ENCODE measurements around the gene PNPLA6.
A peak's percentile ranks its signal among the peaks of the same experiment; 100 is the strongest.

Gene PNPLA6

DNA sequence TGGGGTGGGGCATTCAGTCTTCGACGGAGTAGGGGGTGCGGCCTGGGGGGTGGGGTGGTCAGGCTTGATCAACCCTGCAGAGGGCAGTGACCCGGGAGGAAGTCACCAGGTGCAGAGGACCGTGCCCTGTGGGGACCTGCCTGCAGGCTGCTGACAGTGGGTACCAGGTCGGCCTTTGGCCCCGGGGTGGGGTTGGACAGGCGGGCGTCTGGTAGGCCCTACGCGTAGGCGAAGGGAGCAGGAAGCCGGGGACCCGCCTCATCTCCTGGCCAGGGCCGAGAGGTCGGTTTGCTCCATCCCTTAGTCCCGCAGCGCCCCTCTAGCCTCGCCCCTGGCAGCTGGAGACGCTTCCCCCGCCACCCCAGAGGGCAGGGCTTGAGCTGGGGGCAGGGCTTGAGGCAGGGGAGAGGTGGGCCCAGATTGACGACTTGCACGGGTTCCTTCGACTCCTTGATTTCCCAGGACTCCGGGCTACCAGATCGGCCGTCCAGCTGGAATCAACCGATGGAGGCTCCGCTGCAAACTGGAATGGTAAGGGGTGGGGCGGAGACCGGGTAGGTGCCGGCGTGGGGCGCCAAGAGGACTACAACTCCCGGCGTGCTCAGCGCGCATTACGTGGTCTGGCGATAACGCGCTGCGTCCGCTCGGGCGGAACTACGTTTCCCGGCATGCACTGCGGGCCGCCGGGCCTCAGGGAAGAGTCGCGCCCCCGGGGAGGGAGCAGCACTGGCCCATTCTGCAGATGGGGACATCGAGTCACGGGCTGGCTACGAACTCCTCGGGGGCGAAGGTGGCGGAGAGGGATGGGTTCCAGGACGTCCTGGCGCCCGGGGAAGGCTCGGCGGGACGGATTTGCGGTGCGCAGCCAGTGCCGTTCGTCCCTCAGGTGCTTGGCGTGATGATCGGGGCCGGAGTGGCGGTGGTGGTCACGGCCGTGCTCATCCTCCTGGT is at the start of gene PNPLA6:
Gene PNPLA6, plus strand, starts transcription at position 671 of the 951 bp plus-strand sequence. Its CDS starts 72 bp downstream, at position 743.
- peak; percentile 84 for DNase-seq (ENCODE audit: low read depth)

DNA sequence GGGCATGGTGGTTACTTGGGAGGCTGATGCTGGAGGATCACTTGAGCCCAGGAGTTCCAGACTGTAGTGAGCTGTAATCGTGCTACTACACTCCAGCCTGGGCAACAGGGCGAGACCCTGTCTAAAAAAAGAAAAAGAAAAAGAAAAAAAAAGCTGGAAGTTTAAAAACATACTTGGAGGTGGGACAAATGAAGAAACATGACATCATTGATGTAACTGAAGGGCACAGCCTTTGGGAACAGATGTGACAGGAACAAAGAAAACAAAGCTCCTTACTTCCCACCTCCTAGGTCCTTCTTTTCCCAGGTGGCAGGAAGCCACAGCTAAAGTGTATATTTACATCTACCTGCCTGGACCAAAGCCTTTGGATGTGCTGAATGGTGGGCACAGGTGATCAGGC is 48.6 kb upstream of the PNPLA6 start:
- no peak for DNase-seq (ENCODE audit: low read depth)

DNA sequence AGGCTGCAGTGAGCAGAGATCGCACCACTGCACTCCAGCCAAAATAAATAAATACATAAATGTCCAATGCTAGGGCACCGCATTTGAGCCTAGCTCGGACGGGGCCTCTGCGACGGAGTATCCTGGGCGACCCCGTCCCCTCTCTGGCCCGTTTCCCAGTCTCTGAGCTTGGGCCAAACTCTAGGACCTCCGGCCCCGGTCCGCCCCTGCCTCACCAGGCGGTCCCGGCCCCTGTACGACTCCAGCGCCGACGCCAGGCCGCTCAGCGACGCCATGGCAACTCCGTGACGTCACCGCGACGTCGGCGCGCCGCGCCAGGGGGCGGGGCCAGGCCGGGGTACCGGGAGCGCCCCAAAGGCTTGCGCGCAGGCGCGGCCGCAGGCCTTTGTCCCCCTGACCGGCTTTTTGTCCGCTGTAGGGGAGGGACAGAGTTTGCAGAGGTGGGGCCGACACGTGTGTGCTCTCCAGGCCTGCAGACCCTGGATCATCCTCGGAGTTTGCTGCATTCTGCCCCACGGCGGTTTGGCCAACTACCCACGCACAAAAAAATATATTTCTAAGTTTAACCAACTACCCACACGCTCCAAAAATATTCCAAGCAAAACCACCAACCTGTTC is 46.7 kb upstream of the PNPLA6 start, which contains the start of gene PEX11G:
Gene PEX11G, minus strand, starts transcription at position 300 of the 618 bp plus-strand sequence. Its CDS starts 25 bp downstream, at position 275.
- peak; percentile 69 for DNase-seq (ENCODE audit: low read depth)

DNA sequence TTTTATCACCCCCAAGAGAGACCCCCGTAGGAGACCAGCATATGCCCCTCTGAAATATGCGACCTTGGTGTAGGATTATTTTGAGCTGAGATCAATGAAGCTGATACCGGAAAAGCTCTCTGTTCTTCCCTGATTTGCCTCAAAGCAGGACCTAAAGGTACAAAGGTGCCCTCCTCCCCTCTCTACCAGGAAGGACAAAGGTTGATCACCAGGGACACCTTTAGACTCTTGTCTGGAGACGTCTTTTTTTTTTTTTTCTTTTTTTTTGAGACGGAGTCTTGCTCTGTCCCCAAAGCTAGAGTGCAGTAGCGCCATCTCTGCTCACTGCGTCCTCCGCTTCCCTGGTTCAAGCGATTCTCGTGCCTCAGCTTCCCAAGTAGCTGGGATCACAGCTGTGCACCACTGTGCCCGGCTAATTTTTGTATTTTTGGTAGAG is 45.9 kb upstream of the PNPLA6 start:
- DNase-seq (ENCODE audit: low read depth), result no peak

DNA sequence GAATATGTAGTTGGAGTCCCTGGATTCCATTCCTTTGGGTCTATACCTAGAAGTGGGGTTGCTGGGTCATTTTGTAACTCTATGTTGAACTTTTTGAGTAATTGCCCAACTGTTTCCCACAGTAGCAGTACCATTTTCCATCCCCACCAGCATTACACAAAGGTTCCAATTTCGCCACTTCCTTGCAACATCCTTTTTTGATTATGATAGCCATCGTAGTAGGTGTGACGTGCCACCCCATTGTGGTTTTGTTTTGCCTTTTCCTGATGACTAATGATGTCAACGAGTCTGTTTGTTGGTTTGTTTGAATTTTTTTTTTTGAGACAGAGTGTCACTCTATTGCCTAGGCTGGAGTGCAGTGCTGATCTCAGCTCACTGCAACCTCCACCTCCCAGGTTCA is 43.4 kb upstream of the PNPLA6 start:
- DNase-seq (ENCODE audit: low read depth), result no peak

DNA sequence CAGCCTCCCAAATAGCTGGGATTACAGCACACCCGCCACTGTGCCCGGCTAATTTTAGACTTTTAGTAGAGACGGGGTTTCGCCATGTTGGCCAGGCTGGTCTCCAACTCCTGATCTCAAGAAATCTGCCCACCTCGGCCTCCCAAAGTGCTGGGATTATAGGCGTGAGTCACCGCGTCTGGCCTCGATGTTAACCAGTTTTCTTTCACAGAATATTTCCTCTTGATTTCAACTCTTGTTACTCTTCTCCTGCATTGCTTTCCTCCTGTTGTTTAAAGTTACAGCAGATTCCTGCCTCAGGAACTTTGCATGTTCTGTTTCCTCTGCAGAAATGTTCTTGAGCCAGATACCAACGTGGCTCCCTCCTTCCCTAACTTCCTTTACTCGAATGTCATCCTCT is 43.0 kb upstream of the PNPLA6 start:
- DNase-seq (ENCODE audit: low read depth), result no peak

DNA sequence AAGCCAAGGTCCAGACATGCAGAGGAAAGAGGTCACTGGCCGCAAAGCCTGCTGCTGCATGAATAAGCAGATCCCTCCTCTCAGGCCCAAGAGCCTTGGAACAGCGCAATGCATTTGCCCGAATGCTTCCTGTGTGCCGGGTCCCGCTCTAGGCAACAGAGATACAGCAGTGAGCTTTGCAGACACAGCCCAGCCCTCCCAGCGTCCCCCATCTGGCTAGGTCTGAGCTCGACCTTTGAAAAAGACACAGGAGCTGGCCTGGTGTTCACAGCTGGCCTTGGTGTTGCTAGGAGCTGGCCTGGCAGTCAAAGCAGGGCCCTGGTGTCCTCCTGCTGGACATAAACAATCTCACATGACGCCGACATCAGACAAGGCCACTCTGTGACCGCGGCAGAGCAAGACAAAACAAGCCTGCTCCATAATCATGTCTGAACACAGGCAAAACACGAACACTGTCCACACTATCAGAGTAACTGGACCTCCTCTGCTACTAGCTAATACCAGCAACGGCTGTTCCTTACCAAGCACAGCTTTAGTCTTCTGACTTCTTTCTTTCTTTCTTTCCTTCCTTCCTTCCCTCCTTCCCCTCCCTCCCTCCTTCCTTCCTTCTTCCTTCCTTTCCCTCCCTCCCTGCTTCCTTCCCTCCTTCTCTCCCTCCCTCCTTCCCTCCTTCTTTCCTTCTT is 41.0 kb upstream of the PNPLA6 start:
- DNase-seq (ENCODE audit: low read depth), result no peak

DNA sequence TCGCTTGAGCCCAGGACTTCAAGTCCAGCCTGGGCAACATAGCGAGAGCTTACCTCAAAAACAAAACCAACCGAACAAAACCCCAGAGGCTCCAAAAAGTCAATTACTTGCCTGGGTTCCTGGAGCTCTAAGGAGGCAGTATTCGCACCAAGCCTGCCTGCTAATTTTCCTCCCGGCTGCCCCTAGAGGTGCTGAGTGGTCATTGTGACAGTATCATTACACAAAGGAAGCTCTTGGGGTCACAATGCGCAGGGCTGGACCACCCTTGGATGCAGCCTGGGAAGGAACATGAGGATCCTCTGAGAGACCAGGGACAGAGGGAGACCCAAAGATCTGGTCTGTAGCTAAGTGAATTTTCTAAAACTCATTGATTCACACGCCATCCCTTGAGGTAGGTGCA is 38.2 kb upstream of the PNPLA6 start:
- no peak for DNase-seq (ENCODE audit: low read depth)

DNA sequence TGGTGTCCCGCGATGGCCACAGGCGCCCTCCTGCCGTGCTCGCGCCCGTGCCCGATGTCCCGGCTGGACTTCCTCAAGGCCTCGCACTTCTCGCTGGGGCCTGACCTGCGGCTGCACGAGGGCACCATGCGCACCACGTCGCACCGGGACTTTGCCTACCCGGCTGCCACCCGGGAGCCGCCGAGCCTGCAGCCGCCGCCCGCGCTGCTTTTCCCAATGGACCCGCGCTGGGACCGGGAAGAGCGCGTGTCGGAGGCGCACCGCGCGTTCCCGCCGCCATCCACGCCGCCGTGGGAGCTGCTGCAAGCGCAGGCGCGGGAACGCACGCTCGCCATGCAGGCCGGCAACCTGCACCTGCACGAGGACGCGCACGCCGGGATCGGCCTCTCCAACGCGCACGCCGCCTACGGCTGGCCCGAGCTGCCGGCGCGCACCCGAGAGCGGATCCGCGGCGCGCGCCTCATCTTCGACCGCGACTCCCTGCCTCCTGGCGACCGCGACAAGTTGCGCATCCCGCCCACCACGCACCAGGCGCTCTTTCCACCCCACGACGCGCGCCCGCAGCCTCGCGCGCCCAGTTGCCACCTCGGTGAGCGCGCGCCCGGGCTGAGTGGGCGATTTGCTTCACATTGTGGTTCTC is 34.6 kb upstream of the PNPLA6 start:
- DNase-seq (ENCODE audit: low read depth), result no peak

DNA sequence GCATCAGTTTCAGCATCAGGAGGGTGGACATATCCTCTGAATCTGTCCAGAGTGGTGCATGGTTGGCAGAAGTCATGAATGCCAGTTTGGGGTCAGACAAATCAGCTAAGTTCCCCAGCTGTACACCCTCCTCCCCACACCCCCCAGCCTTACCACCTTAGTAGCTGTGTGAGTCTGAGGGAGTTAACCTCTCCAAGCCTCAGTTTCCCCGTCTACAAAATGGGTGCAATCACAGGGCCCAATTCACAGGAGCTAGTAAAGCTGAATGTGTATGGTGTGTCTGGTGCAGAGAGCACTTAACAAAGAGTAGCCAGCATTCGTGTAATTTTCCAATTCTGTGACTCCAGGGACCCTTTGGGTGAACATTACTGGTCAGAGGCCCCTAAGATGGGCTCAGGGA is 33.0 kb upstream of the PNPLA6 start:
- DNase-seq (ENCODE audit: low read depth), result no peak

DNA sequence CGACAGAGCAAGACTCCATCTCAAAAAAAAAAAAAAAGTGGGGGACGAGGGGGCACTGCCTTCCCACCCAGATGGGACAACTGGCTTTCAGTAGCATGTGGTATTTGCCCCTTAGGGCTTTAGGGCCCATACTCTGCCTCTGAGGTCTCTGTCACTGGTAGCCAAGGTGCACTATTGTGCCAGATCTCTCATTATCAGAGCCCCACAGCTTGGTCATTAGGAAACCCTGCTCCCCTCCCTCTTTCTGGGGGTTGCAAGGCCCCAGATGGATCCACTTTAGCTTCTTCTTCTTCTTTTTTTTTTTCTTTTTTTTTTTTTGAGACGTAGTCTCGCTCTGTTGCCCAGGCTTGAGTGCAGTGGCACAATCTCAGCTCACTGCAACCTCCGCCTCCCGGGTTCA is 30.8 kb upstream of the PNPLA6 start:
- no peak for DNase-seq (ENCODE audit: low read depth)

DNA sequence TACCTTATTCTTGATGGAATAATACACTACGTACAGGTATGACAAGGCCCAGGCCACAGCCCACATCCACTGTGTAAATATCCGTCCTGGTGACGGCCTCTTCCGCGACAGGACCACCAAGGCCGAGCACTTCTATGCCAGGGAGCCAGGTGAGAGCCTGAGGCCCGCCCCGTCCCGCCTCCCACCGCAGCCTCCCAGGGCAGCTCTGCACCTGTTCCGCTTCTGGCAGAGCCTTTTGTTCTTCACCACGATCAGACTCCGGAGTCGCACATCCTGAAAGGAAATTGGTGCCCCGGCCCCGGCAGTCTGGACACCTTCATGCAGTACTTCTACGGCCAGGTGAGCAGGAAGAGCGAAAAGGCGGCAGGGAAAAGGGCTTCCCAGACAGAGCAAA is 30.2 kb upstream of the PNPLA6 start:
- DNase-seq (ENCODE audit: low read depth), result no peak

DNA sequence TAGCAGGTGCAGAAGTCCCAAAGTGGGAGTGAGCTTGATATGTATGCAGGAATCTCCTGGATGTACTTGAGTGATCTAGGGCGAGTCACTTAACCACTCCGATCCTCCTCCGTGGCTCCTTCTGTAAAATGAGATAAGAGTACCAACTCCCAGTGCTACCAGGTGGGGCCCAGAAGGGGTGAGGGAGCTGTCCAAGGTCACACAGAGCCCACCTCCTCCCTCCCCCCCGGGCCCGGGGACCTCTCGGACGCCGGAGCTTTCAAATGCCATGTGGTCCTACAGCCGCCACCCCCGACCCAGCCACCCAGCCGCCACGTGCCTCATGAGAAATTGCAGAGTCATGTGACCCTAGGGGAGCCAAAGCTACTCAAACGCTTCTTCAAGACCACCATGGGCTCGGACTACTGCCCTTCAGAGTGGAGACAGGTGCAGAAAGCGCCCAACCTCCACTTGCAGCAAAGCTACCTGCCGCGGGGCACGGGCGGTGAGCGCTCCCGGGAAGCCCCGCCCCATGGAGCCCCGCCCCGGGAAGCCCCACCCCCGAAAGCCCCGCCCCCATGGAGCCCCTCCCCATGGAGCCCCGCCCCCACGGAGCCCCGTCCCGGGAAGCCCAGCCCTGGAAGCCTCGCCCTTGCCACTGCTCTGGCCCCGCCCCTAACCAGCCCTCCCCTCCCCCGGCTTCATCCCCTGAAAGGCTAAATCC is 29.7 kb upstream of the PNPLA6 start:
- DNase-seq (ENCODE audit: low read depth), result no peak

DNA sequence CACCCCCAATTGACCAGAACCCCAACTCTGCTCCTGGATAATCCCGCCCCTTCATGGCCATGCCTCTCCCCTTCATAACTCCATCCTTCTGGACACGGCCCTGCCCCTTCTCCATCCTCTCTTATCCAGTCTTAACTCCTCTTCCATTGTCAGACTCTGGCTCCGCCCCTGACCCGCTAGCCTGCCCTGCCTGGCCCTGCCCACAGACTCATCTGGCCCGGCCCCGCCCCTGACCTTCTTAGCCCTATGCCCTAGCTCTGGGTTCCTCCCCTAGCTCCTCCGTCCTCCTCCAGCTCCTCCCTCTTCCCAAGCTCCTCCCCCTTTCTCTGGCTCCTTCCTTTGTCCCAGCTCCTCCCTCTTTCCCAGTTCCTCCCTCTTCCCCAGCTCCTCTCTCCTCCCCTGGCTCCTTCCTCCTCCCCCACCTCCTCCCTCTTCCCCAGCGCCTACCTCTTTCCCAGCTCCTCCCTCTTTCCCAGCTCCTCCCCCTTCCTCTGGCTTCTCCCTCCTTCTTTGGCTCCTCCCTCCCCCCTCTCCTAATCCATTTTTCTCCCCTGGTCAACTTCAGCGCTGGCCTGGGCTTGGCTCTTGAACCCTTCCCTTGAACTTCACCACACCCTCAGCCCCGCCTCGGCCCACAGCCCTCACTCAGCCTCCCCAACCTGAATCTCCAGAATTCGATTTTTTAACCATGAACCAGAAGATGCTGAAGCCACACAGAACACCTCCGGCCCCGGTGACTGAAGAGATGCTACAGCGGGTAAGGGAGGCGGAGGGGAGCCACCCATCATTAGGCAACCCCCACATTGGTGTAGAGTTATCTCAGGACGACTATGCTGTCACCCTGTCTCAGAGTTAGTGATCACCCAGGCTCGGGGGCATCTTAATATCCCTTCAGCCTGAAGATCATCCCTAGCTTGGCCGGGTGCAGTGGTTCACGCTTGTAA is 28.9 kb upstream of the PNPLA6 start:
- peak; percentile 47 for DNase-seq (ENCODE audit: low read depth)

DNA sequence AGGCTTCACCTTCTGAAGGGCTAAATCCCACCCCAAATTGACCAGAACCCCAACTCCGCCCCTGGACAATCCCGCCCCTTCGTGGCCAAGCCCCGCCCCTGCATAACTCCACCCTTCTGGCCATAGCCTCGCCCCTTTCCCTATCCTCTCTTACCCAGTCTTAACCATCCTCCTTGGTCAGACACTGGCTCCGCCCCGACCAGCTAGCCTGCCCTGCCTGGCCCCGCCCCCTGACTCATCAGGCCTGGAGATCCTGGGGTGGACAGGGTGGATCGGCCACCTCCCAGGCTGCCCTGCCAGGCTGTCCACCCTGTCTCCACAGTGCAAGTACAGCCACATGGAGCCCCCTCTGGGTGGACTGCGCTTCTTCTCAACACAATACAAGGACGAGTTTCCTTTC is 27.6 kb upstream of the PNPLA6 start:
- peak; percentile 73 for DNase-seq (ENCODE audit: low read depth)

DNA sequence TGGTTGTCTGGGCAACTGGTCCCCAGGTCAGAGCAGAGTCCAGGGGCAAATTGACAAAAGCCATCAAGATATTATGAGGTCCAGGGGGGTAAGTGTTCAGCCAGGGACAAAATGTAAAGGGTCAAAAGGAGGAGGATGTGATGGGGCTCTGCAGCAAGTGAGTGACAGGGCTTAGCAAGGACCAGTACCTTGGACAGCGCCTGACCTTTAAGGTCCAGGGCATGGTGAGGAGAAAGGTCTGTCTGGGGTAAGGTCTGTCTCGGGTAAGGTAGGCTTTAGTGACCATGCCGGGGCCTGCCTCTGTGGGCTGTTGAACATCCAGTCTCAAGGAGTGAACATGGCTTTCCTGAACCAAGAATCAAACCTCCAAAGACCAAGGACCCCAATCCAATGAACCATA is 25.9 kb upstream of the PNPLA6 start:
- no peak for DNase-seq (ENCODE audit: low read depth)

DNA sequence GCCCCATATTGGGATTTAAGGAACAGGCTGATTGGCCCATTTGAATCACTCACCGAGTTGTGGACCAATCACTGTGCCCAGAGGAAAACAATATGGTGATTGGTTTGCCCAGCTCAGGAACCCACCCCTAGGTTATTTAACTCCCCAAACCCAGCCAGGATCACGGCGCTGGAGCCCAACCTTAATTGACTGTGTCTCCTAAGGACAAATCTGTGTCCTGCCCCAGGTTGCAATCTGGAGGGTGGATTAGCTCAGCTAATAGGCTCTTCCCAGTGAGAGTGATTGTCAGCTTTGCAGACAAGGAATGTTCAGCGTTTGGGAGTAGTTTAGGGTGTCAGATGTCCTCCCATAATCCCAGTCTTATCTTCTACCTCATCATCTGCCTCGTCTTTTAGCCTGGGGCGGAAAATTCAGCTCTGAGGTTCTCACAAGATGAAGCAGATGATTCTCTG is 23.1 kb upstream of the PNPLA6 start:
- DNase-seq (ENCODE audit: low read depth), result no peak

DNA sequence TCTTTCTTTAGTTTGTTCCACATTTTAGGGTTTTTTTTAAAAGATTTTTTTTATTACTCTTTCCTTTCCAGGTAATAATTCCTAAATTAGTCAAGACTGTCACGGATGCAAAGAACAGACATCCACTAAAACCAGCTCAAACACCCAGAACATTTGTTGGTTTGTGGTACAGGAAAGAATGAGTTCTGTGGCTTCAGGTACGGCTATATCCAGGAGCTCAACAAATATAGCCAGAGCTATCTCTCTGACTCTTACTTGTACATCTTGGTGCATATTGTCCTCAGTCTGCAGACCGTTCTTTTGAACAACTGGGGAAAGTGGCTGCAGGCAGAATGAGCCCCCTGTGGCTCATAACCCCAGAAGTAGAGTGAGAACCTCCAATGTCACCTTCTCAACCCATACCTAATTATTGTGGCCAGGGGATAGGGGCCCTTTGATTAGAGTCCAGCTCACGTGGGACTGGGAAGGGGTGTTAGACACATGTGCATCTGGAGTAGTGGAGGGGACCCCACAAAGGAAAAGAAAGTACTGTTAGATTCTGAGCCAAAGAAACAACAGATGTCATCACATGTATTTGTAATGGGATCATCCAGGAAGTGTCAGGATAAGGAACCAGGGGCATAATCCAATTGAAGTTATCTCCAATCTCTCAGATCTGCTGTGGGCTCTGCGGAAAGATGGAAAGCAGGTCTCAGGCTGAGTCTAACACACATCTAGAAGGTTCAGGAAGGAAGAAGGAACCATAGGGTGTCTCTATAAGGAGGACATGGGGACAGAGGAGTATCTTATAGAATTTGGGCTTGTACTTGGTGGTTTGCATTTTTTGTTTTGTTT is 21.5 kb upstream of the PNPLA6 start:
- DNase-seq (ENCODE audit: low read depth), result no peak

DNA sequence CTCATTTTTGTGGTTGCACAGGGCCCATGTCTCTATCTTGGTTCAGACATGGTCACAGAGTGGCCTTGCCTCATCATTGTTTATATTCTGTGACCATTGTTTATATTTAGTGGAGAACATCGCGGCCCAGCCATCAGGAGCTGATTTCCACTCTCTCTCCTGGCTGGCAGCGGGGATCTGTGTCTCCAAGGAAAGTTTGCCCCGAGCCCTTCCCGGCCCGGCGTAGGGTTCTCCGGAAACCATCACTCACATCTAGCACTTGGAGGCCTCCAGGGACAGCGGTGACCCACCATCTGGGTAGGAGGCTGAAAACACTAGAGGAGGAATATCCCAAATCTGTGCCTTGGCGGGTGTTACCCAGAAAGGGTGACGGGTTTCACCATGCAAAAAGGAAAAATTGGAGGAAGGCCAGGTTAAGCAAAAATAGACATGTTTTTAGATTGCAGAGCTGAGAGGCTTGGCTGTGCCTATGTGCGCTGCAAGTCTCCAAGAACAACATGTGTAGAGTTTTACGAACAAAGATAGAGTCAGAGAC is 20.3 kb upstream of the PNPLA6 start:
- DNase-seq (ENCODE audit: low read depth), result no peak

All from stromal cell of bone marrow (primary cell).